Measurements from ENCODE around the gene GPAM.

DNA sequence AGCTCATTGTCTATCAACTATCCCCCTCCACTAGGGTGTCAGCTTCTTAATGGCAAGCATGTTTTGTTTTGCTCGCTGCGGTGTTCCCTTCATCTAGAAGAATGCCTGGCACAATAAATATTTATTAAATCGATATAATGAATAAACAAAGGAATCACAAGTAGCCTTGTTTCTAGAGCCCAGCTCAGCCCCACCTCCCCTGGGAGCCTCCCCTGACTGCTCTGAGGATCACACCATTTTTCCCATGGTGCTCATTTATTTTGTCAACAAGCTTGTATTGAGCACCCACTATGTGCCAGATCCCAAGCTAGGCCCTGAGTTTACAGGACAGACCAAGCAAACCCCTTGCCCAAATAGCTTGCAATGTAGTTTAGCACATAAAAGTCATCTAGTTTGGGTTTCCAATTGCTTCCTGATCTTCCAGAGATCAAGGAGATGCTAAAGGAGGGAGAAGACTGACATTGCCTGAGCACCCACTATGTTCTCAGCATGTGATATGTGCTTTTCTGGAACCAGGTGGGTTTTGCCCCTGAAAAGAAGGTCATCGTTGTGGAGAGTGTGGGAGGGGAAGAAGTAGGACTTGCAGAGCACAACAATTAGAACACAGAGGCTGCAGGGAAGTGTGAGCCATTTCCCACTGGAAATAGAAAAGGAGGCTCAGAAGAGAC is 42.3 kb upstream of the GPAM start:
- TF ChIP-seq POLR2A (IDR thresholded peaks at IDR 0.05; ENCODE audit: low read depth, low read length) (no peak), TAF1 (IDR thresholded peaks at IDR 0.05; ENCODE audit: low read depth, low read length) (no peak), POLR2AphosphoS5 (IDR thresholded peaks at IDR 0.05; ENCODE audit: low read depth, low read length) (no peak), PAX5 (IDR thresholded peaks at IDR 0.05; ENCODE audit: insufficient read depth, low read length, severe bottlenecking) (no peak), SPI1 (IDR thresholded peaks at IDR 0.05; ENCODE audit: low read depth, low read length) (no peak), POU2F2 (IDR thresholded peaks at IDR 0.05; ENCODE audit: low read depth, low read length) (no peak)
